ENCODE results near the gene COP1.

DNA sequence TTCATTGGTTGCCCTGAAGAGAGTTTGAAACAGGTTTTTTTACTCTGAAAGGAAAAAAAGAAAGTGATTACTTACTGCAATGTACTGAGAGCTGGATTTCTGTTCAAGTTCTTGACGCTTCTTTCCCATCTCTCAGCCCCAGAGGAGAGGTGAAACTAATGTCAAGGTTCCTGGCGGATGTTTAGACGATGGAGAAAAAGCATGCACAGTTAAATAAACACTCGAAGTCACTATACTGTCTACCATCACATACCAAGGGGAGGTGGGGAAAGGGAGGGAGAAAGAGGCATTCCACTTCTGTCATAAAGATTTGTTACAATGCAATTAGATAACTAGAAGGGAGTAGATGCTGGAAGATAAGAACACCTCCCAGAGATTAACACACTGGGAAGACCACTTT lies 286.7 kb downstream of the COP1 start:
- TF ChIP-seq CTCF (IDR thresholded peaks at IDR 0.05) (no peak), POLR2A (IDR thresholded peaks at IDR 0.05) (no peak)
